Astrocyte of the cerebellum (primary cell): ENCODE results near the gene C16orf90.

ENCODE experiments used
- DNase-seq: peaks from one replicate; pipeline ENCODE4 v3.0.0-alpha.2; 2011; ENCODE audit warnings: low read depth
- H3K4me3 ChIP-seq: 2 replicates; pipeline ENCODE4 v1.5.1; 2011; ENCODE audit warnings: mild to moderate bottlenecking, low read depth, low read length, moderate library complexity
- CTCF ChIP-seq: IDR thresholded peaks from 2 replicates; pipeline ENCODE4 v1.5.1; 2012; ENCODE audit warnings: low read length, low read depth, moderate library complexity, mild to moderate bottlenecking; ENCODE audit errors: missing control alignments
- in situ Hi-C: cut with HindIII; loops from 2 replicates; pipeline ENCODE4 v1.10.0; 2017; ENCODE audit warnings: low sequenced_read_pairs

Gene C16orf90

DNA sequence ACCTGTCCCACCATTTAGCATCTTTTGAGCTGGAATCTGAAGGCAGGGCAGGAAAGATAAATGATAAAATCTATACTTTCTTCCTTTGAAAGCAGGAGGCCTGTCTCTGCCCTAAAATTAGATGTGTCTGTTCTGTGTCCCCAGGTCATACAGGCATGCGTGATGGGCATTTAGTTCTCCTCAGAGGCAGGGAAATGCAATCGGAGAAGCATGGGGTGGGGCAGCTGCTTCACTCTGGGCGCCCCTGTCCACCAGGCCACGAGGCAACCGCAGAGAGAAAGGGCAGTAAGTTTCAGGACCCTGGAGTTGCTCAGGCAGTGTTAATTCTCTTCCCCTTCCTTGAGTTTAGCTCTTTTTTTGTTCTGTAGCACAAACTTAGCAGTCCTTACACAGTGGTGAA, 30.7 kb upstream of the C16orf90 start:
- in situ Hi-C loops = no loop called here
- no peak for TF ChIP-seq CTCF
- no peak for DNase-seq
- no peak overlapping the region for H3K4me3 ChIP-seq

- TF ChIP-seq CTCF = no peak
- no peak overlapping the region for H3K4me3 ChIP-seq
- in situ Hi-C loops = no loop called here
- no peak for DNase-seq
Observed at GRCh38 chr16:3523281-3523680, 28.0 kb upstream of the C16orf90 start.

- in situ Hi-C loops = no loop called here
- no peak for TF ChIP-seq CTCF
- DNase-seq = no peak
- H3K4me3 ChIP-seq = no peak overlapping the region
Observed at GRCh38 chr16:3520841-3521240, 25.6 kb upstream of the C16orf90 start.

DNA sequence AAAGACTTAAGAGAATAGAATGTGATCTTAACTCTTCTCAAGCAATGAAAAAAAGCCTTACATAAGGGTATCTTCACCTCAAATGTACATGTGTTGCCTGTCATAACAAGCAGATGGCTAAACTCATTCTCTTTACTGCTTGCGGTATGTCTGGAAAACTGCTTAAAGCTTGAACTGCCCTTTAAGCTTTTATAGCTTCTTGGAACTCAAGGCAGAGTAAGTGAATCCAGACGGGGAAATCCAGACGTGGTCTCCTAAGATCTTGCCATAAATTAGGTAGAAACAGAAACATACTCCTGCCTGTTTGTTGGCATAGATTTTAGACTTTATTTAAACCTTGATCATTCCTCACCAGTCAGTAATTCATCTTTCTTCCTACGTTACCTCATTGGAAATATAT, 25.1 kb upstream of the C16orf90 start:
- no peak for DNase-seq
- in situ Hi-C loops = no loop called here
- no peak for TF ChIP-seq CTCF
- H3K4me3 ChIP-seq = no peak overlapping the region

DNA sequence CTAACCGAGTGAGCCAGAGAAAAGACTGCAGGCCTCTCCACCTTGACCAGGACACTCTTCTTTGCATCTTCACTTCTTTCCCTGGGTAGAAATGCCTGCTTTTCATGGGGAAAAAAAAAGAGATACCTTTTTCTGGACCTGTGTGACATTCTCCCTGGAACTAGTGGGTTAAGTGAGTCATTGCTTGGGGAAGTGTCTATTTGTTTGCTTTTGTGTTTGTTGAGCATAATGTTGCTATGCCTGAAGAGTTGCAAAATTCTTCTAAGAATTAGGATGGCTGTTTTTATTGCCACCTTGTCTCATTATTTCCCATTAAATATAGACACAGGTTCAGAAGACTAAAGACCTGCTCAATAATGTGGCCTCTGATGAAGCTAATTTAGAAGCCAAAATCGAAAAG, 24.3 kb upstream of the C16orf90 start:
- no peak overlapping the region for H3K4me3 ChIP-seq
- in situ Hi-C loops = no loop called here
- no peak for DNase-seq
- no peak for TF ChIP-seq CTCF

DNA sequence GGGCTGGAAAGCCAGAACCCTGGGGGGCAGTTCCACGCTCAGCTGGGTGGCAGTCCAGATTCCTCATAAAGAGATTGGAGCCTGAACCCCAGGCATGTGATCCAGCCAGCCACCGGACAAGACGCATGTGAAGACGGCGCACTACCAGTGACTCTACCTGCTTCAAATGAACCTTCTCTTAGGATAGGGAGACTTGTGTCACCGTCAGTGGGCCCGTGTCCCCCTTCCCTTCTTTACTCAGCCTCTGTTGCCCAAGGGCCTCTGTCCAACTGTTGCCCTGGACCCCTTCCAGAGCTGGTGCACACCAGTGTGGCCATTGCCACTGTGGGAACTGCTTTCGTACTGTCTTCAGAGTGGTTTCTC, 23.7 kb upstream of the C16orf90 start:
- H3K4me3 ChIP-seq = no peak overlapping the region
- in situ Hi-C loops = no loop called here
- TF ChIP-seq CTCF = no peak
- DNase-seq = no peak

- TF ChIP-seq CTCF = no peak
- H3K4me3 ChIP-seq = no peak overlapping the region
- no peak for DNase-seq
- in situ Hi-C loops = no loop called here
Observed at GRCh38 chr16:3518292-3518985, 23.1 kb upstream of the C16orf90 start.
